GM20000 (cell line): ENCODE results near the gene TENT5C.

Experiments
- DNase-seq: peaks from one replicate; pipeline ENCODE4 v3.0.0; 2012; ENCODE audit warnings: low spot score
- TF ChIP-seq, protein P1 (sequence below): IDR thresholded peaks from 2 replicates; pipeline ENCODE4 v1.5.1; 2012; ENCODE audit warnings: mild to moderate bottlenecking, control low read depth; ENCODE audit errors: extremely low read depth, missing control alignments

Gene TENT5C

DNA sequence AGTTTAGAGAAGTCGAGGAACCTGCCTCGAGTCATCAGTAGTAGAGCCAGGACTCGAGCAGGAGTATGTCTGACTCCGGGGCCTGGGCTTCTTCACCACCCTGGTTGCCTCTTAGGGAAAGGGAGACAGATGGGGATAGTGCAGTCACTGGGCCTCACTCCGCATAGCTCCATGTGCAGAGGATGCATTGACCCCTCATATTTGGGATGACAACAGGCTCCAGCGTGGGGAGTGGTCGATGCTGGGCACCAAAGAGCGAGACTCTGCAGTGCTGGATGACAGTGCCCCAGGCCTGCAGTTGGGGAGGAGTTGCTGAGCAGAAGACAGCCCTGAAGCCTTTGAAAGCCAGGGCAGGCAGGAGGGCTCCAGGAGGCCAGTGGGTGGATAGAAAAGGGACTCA, 20.8 kb upstream of the TENT5C start:
- no peak for DNase-seq
- TF ChIP-seq, protein P1, sequence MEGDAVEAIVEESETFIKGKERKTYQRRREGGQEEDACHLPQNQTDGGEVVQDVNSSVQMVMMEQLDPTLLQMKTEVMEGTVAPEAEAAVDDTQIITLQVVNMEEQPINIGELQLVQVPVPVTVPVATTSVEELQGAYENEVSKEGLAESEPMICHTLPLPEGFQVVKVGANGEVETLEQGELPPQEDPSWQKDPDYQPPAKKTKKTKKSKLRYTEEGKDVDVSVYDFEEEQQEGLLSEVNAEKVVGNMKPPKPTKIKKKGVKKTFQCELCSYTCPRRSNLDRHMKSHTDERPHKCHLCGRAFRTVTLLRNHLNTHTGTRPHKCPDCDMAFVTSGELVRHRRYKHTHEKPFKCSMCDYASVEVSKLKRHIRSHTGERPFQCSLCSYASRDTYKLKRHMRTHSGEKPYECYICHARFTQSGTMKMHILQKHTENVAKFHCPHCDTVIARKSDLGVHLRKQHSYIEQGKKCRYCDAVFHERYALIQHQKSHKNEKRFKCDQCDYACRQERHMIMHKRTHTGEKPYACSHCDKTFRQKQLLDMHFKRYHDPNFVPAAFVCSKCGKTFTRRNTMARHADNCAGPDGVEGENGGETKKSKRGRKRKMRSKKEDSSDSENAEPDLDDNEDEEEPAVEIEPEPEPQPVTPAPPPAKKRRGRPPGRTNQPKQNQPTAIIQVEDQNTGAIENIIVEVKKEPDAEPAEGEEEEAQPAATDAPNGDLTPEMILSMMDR: no peak

- no peak for DNase-seq
- TF ChIP-seq, protein P1: no peak
Observed at GRCh38 chr1:117586337-117586736, 19.5 kb upstream of the TENT5C start.

- DNase-seq: no peak
- TF ChIP-seq, protein P1: no peak
Observed at GRCh38 chr1:117586747-117587498, 18.9 kb upstream of the TENT5C start.

DNA sequence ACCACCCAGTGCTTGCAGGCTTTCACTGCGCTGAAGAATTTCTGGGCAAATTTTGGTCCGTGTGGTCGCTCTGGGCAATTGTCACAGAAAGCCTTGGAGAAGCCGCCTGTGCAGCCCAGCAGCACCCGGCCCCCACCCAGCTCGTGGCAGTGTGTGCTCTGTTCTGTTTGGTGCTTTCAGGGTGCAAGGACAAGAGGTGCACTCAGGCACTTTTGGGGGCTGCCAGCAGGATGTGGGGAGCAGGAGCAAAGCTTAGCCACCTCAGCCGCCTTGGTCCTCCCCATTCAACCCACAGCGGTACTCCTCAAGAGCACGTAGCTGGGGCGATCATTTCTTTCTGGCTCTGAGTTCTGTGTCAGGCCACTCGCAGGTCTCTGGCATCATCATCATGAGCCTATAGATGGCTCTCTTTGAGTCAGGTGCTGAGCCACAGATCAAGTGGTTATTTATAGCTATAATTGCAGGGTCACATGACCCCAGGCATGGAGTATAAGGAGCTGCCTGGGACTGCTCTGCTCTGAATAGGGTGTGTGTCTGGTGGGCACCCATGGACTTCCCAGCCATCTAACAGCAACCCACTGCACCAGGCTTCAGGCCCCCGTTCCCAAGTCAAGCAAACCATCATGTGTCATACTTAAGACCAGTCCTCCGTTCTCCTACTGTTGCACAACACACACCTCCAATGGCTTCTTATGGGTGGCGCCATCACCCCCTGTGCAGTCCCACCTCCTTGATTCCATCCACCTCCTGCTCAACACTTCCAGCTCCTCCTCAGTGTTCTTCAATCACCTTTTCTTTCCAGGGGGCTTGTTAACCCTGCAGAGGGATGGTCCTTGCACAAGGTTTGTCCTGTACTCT, 18.1 kb upstream of the TENT5C start:
- TF ChIP-seq, protein P1: no peak

DNA sequence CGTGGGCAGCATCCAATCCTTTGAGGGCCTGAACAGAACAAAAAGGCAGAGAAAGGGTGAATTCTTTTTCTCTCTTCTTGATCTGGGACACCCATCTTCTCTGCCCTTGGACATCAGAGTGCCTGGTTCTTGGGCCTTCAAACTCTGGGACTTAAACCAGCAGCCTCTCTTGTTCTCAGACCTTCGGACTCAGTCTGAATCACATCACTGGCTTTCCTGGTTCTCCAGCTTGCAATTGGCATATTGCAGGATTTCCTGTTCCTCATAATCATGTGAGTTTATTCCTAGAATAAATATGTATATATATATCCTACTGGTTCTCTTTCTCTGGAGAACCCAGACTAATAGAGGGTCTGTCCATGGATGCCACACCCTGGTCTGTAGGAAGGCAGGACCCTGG, 16.3 kb upstream of the TENT5C start:
- TF ChIP-seq, protein P1: no peak
- DNase-seq: no peak

More for the DNA sequence above, 18.1 kb upstream of the TENT5C start:
- no peak for DNase-seq

DNA sequence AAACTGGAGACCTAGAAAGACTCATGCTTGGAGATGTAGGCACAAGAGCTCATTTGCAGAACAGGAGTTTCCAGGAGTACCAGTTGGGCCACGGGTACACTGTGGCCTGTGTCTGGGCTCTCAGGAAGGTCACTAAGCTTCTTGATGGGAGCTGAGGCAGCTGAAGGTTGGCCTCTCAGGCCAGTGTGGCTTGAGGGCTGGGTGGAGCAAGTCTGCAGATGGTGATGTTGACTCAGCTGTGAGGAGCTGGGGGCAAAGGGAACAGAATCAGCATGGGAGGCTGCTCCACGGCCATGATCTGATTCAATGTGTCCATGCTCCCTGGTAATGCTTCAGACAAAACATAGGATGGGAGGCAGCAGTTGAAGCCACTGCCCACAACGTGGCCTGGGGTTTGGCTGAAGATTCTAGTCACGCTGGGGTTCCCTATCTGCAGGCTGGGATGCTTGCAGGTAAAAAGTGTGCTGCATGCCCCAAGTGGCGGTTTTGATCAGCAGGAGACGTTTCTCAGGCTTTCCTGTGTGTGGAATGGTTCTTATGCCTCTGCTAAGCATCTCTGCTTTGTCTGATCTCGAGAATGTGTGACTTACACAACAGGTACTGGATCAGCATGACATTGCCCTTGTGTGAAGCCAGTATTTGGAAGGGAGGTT, 15.4 kb upstream of the TENT5C start:
- no peak for DNase-seq
- TF ChIP-seq, protein P1: no peak

- TF ChIP-seq, protein P1: no peak
- DNase-seq: no peak
Observed at GRCh38 chr1:117591252-117591651, 14.6 kb upstream of the TENT5C start.
